Ovary (tissue), 9 donors: ENCODE results near the gene RADIL. TPM values are rescaled to one million over a fixed set of nuclear protein-coding genes. Genes with fewer than 3 reads are reported as not detected.

Experiments used
- DNase-seq, 5 donors: peaks; one replicate each; pipeline ENCODE4 v3.0.0-alpha.2; 2019 to 2020
- H3K27ac ChIP-seq, 2 donors: fragments of 200-600 bp; one replicate each; pipeline versions ENCODE4 v1.5.1 to v1.8.0; 2019 to 2022
- H3K27me3 ChIP-seq: fragments of 200-600 bp; one replicate; pipeline ENCODE4 v1.8.0; 2022
- H3K36me3 ChIP-seq: fragments of 200-600 bp; sonication (generic); one replicate; pipeline ENCODE4 v1.5.1; 2019
- H3K4me1 ChIP-seq: one replicate; pipeline ENCODE4 v1.8.1; 2013; ENCODE audit warnings: mild to moderate bottlenecking, moderate library complexity; ENCODE audit not compliant: insufficient read depth
- H3K4me3 ChIP-seq: fragments of 200-600 bp; sonication (generic); one replicate; pipeline ENCODE4 v1.5.1; 2017
- H3K9me3 ChIP-seq, 2 donors: fragments of 200-600 bp in 1 of 2; sonication (generic) in 1 of 2; one replicate each; pipeline versions ENCODE4 v1.5.1 to v1.8.1; 2013 to 2019; ENCODE audit warnings: mild to moderate bottlenecking in 1 of 2, moderate library complexity in 1 of 2
- CTCF ChIP-seq, 3 donors: fragments of 450-650 bp in 2 of 3; fragments of 200-600 bp in 1 of 3; IDR thresholded peaks; one replicate each; pipeline versions ENCODE4 v1.5.1 to v1.8.0; 2016 to 2022; ENCODE audit warnings: antibody characterized with exemption in 3 of 3, mild to moderate bottlenecking in 1 of 3
- EP300 ChIP-seq: sonication (generic); formaldehyde crosslinking; IDR thresholded peaks from one replicate; pipeline ENCODE4 v1.6.1; 2017; ENCODE audit warnings: antibody characterized with exemption
- POLR2A ChIP-seq: fragments of 450-650 bp; IDR thresholded peaks from one replicate; pipeline ENCODE4 v1.6.1; 2017; ENCODE audit warnings: antibody characterized with exemption, mild to moderate bottlenecking, moderate library complexity
- WGBS, 3 donors: extraction: QIAGEN DNeasy Blood & Tissue Kit in 1 of 3; methylation state at CpG; one replicate each; pipeline versions ENCODE4 v1.1.5 to v1.1.7; 2013 to 2017; 5-methylcytosine and 5-hydroxymethylcytosine counted together
- intact Hi-C, 4 donors: fragments of 100-400 bp; cut with DNase I; formaldehyde crosslinking; loops; one replicate each; pipeline versions ENCODE4 v1.11.0 to v1.15.1; 2022 to 2023
- polyA plus RNA-seq, 2 donors: library from polyadenylated mRNA; stranded (reverse); fragments of 200-250 nt in 1 of 2; fragments of 350-450 nt in 1 of 2; fragmentation: Illumina TruSeq in 1 of 2; extraction: RNeasy Lipid Tissue Mini Kit (QIAGEN cat#74804) in 1 of 2; gene quantifications; one replicate each; pipeline ENCODE4 v1.2.3, GENCODE V29; 2013 to 2014
- total RNA-seq, 7 donors: library from RNA; depleted of rRNA in 2 of 7; stranded (reverse); fragments of >200 nt in 2 of 7; fragmentation: NEBNext Ultra II Directional in 3 of 7; extraction: Animal tissue kit (Norgen Biotek cat#: 25700) in 3 of 7; gene quantifications; one replicate each; pipeline versions ENCODE4 v1.1.0 to v1.2.4, GENCODE V29; 2016 to 2023
- donor health status: DM: no; HTN: no; CAD: no; lungs with moderate emphysema.
- donor health status: DM: no; HTN: no; CAD: no.
- donor health status: Bipolar disorder and iron deficiency.
- donor health status: DM: yes; HTN: yes; CAD: no.
- donor health status: DM: no; HTN: no; CAD: no.
- donor health status: DM: yes; HTN: yes; CAD: no.

The RADIL gene
- total and polyA plus RNA-seq, 9 donors = 0.98 to 5.4 (median 2.4) TPM

- Histone ChIP-seq H3K27ac (no peak overlapping the region), H3K27me3 (no peaks in the 10 kb centered on the region), H3K4me3 (no peak overlapping the region), H3K36me3 (no peaks in the 10 kb centered on the region), H3K9me3 (no peaks in the 10 kb centered on the region), H3K4me1 (peaks cover 1% of the 10 kb centered on the region)
- no peak for DNase-seq
- intact Hi-C loops = loop anchor here in 2 of 4 donors (5.0 to 10.0 kb wide), 3 partner anchors 92 to 1803 kb away; partner anchors contain the start of gene RADIL (in 1 of the 2)
- 72 to 79% (median 78%) methylated on average over 9 of the region's 9 CpGs for WGBS, 3 donors
- no peak for TF ChIP-seq POLR2A
- no peak for TF ChIP-seq CTCF (IDR thresholded peaks at IDR 0.05)
- no peak for TF ChIP-seq EP300
Observed at GRCh38 chr7:4790078-4790465, 93.4 kb downstream of the RADIL start.

- H3K36me3 ChIP-seq = no peaks in the 10 kb centered on the region
- H3K9me3 ChIP-seq = no peaks in the 10 kb centered on the region
- 86 to 89% (median 88%) methylated on average over 26 of the region's 26 CpGs for WGBS, 3 donors
- H3K27me3 ChIP-seq = no peaks in the 10 kb centered on the region
- no peak overlapping the region for H3K27ac ChIP-seq
- DNase-seq = peak in 1 of 5 donors; percentile 24
- intact Hi-C loops = loop anchor here in 2 of 4 donors (5.0 to 10.0 kb wide), 3 partner anchors 93 to 1802 kb away; partner anchors contain the start of gene RADIL (in 1 of the 2)
- H3K4me3 ChIP-seq = no peak overlapping the region
- peaks cover 1% of the 10 kb centered on the region for H3K4me1 ChIP-seq
- TF ChIP-seq CTCF (IDR thresholded peaks at IDR 0.05) (no peak), EP300 (no peak), POLR2A (no peak)
Observed at GRCh38 chr7:4789194-4790077, 94.1 kb downstream of the RADIL start.

- intact Hi-C loops = no loop called here
- Histone ChIP-seq H3K9me3 (no peaks in the 10 kb centered on the region), H3K27me3 (no peaks in the 10 kb centered on the region), H3K27ac (no peak overlapping the region), H3K4me1 (peaks cover 1% of the 10 kb centered on the region), H3K36me3 (no peaks in the 10 kb centered on the region), H3K4me3 (no peak overlapping the region)
- no peak for DNase-seq
- 93 to 95% (median 93%) methylated on average over 27 of the region's 27 CpGs for WGBS, 3 donors
- no peak for TF ChIP-seq CTCF (IDR thresholded peaks at IDR 0.05)
- no peak for TF ChIP-seq POLR2A
- TF ChIP-seq EP300 = no peak
Observed at GRCh38 chr7:4788627-4789189, 94.8 kb downstream of the RADIL start.

- Histone ChIP-seq H3K27me3 (no peaks in the 10 kb centered on the region), H3K4me3 (no peak overlapping the region), H3K27ac (no peak overlapping the region), H3K4me1 (peaks cover 1% of the 10 kb centered on the region), H3K36me3 (no peaks in the 10 kb centered on the region), H3K9me3 (no peaks in the 10 kb centered on the region)
- 76 to 86% (median 83%) methylated on average over 20 to 23 of the region's 23 CpGs for WGBS, 3 donors
- TF ChIP-seq CTCF (IDR thresholded peaks at IDR 0.05) (no peak), EP300 (no peak), POLR2A (no peak)
- intact Hi-C loops = no loop called here
- peak in 2 of 5 donors; percentile 38 for DNase-seq
Observed at GRCh38 chr7:4787947-4788626, 95.4 kb downstream of the RADIL start.
